Epithelial cell of esophagus (primary cell): ENCODE results near the gene SP140.
"Not testable (repeated sequence)": the region's sequence is repeated elsewhere in the genome, so short reads cannot be mapped to it uniquely, and the experiment has no call there.

Experiments
- DNase-seq: peaks from one replicate; pipeline ENCODE4 v3.0.0; 2010; ENCODE audit warnings: low read depth
- H3K4me3 ChIP-seq: 2 replicates; pipeline ENCODE4 v1.5.1; 2011; ENCODE audit warnings: mild to moderate bottlenecking, low read length, control low read depth
- CTCF ChIP-seq: IDR thresholded peaks from 2 replicates; pipeline ENCODE4 v1.5.1; 2011; ENCODE audit warnings: low read depth, mild to moderate bottlenecking, low read length, control low read depth, inconsistent platforms; ENCODE audit not compliant: insufficient read depth; ENCODE audit errors: missing control alignments

The SP140 gene

GRCh38 chr2:230262246-230262645 is 36.7 kb downstream of the SP140 start:
- TF ChIP-seq CTCF: no peak
- H3K4me3 ChIP-seq: no peak overlapping the region
- DNase-seq: no peak

- H3K4me3 ChIP-seq: not testable (repeated sequence)
- DNase-seq: peak; percentile 88
Measured at GRCh38 chr2:230264945-230265344, 39.4 kb downstream of the SP140 start.

- DNase-seq: no peak
- TF ChIP-seq CTCF: no peak
- no peak overlapping the region for H3K4me3 ChIP-seq
Measured at GRCh38 chr2:230266638-230267037, 41.1 kb downstream of the SP140 start.

- no peak for DNase-seq
- no peak for TF ChIP-seq CTCF
- no peak overlapping the region for H3K4me3 ChIP-seq
Measured at GRCh38 chr2:230267059-230267458, 41.5 kb downstream of the SP140 start.

- no peak for TF ChIP-seq CTCF
- DNase-seq: no peak
- no peak overlapping the region for H3K4me3 ChIP-seq
Measured at GRCh38 chr2:230267556-230267955, 42.0 kb downstream of the SP140 start.

GRCh38 chr2:230268606-230269243 is 43.2 kb downstream of the SP140 start:
- no peak overlapping the region for H3K4me3 ChIP-seq
- no peak for DNase-seq
- no peak for TF ChIP-seq CTCF

GRCh38 chr2:230269715-230270114 is 44.2 kb downstream of the SP140 start:
- no peak for TF ChIP-seq CTCF
- H3K4me3 ChIP-seq: no peak overlapping the region
- no peak for DNase-seq
